Breast epithelium (tissue), 3 donors: ENCODE measurements around the gene IL27RA.

Experiments
- POLR2AphosphoS5 ChIP-seq, 3 donors: sonication (generic); formaldehyde crosslinking; IDR thresholded peaks; one replicate each; pipeline ENCODE4 v1.6.1; 2017; ENCODE audit warnings: antibody characterized with exemption in 3 of 3
- TF ChIP-seq, protein P1 (sequence below), 3 donors: fragments of 450-650 bp; IDR thresholded peaks; one replicate each; pipeline ENCODE4 v1.5.1; 2016 to 2017; ENCODE audit warnings: antibody characterized with exemption in 3 of 3, mild to moderate bottlenecking in 3 of 3, moderate library complexity in 3 of 3

DNA sequence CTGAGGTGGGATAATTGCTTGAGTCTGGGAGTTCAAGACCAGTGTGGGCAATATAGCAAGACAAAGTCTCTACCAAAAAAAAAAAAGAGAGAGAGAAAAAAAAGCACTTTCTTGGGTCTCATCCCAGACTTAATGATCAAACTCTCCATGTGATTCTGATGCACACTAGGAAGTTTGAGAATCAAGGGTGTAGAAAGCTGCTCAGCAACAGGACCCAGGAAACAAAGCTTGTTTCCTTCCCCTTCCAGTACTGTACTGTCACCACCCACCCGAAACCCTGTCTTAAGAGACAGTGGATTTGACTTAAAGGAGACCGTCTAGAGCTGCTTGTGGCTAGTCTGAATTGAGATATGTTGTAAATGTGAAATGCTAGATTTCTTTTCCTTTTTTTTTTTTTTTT is 46.8 kb downstream of the IL27RA start:
- TF ChIP-seq, protein P1, sequence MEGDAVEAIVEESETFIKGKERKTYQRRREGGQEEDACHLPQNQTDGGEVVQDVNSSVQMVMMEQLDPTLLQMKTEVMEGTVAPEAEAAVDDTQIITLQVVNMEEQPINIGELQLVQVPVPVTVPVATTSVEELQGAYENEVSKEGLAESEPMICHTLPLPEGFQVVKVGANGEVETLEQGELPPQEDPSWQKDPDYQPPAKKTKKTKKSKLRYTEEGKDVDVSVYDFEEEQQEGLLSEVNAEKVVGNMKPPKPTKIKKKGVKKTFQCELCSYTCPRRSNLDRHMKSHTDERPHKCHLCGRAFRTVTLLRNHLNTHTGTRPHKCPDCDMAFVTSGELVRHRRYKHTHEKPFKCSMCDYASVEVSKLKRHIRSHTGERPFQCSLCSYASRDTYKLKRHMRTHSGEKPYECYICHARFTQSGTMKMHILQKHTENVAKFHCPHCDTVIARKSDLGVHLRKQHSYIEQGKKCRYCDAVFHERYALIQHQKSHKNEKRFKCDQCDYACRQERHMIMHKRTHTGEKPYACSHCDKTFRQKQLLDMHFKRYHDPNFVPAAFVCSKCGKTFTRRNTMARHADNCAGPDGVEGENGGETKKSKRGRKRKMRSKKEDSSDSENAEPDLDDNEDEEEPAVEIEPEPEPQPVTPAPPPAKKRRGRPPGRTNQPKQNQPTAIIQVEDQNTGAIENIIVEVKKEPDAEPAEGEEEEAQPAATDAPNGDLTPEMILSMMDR (IDR thresholded peaks at IDR 0.05): no peak
- no peak for TF ChIP-seq POLR2AphosphoS5 (IDR thresholded peaks at IDR 0.05)
